HG02571 (cell line): Measurements from ENCODE around the gene FXYD7.
"Not testable (repeated sequence)": the region's sequence is repeated elsewhere in the genome, so short reads cannot be mapped to it uniquely, and the experiment has no call there.

Source experiments
- ATAC-seq: cut with Tn5 transposase; IDR thresholded peaks from one replicate; pipeline ENCODE4 v1.9.1; 2021; ENCODE audit warnings: mild to moderate bottlenecking, moderate library complexity; ENCODE audit not compliant: unreplicated experiment

The FXYD7 gene

DNA sequence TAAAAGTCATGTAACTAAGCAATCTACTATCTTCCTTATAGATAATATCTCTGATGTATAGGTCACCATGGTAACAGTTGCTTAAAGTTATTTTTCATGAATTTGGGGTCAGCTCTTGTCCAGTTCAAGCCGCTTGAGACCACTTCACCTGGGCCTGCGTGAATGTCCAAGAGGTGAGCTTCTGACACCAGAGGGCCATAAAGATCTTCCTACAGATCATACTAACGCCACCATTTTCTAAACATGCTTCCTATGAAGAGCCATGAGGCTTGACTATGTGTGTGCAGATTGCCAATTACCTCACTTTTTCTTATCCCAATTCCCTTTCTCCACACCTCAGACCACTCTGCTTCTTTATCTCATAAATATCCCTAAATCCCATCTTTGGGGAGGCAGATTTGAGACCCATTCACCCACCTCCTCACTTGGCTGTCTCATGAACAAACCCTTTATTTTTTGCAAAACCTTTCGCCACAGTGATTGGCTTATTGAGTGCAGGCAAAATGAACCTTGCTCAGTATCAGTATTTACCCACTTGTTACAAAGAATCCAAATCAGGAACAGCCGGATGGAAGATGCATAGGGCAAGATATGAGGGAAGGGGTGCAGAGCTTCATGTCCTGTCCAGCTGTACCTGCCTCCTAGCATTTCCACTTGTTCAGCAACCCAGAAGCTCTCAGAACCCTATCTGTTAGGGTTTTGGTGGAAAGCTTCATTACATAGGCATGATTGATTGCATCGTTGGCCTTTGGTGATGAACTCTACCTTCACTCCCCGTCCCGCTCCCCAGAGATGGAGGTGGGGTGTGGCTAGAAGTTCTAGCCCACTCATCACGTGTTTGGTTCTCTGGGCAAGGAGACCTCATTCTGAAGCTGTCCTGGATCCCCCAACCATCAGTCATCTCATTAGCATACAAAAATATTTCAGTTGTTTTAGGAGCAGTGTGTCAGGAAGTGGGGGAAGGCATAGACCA is 51.2 kb downstream of the FXYD7 start:
- no peak for ATAC-seq

DNA sequence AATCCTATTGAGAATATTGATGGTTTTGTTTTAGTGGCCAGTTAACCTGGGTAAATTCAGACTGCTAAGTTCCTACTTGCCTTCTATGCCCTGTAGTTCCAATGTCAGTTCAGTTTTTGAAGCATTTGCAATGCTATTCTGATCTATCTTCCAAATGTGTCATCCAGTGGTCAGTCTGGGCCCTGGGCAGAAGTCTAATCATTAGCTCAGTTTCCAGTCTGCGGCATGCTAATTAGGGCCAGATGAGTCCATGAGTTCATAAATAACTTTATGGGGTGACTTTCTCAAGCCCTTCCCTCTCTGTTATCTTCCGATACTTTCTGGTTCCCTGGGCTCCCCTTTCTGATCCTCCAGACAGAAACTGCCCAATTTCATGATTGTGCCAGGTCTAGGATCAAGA is 52.8 kb downstream of the FXYD7 start:
- ATAC-seq: no peak

GRCh38 chr19:35196861-35197260 is 53.8 kb downstream of the FXYD7 start:
- ATAC-seq: not testable (repeated sequence)

DNA sequence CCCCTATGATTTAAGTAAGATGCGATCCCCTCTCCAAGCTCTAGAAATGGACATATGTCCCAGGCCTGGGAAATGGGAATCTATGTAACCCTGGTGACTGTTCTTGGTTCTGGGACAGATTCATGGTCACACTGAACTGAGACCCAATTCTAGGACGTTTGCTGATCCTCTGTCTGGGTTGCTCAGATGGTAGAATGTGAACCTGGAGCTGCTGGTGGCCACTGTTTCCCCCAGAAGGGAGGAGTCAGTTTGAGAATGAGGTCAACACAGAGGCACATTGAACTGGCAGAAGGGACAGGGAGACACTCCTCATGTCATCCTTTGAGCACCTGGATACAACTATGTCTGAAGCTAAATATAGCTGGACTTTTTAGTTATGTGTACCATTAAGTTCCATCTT is 56.4 kb downstream of the FXYD7 start:
- ATAC-seq: no peak

GRCh38 chr19:35202722-35203688 is 60.0 kb downstream of the FXYD7 start:
- no peak for ATAC-seq
